Mesenchymal stem cell (in vitro differentiated cells and primary cell): ENCODE measurements around the gene TRAF3IP1.
"Not testable (repeated sequence)": the region's sequence is repeated elsewhere in the genome, so short reads cannot be mapped to it uniquely, and the experiment has no call there.

Experiments
- DNase-seq: peaks from one replicate; pipeline ENCODE4 v3.0.0-alpha.2; 2013
- H2AFZ ChIP-seq: one replicate; pipeline ENCODE4 v1.6.1; 2013; ENCODE audit warnings: low read depth, mild to moderate bottlenecking, control low read depth, inconsistent platforms, low read length, moderate library complexity
- H2AK5ac ChIP-seq: 2 replicates; pipeline ENCODE4 v1.6.1; 2013; ENCODE audit warnings: low read length, moderate library complexity, mild to moderate bottlenecking, inconsistent platforms; ENCODE audit not compliant: severe bottlenecking
- H2BK120ac ChIP-seq: one replicate; pipeline ENCODE4 v1.6.1; 2013; ENCODE audit warnings: low read depth, mild to moderate bottlenecking, inconsistent platforms, low read length, moderate library complexity
- H2BK12ac ChIP-seq, 2 experiments: one replicate each; pipeline ENCODE4 v1.6.1; 2013; ENCODE audit warnings: inconsistent platforms in 2 of 2, low read length in 2 of 2, mild to moderate bottlenecking in 2 of 2, moderate library complexity in 2 of 2, control low read depth in 1 of 2
- H2BK15ac ChIP-seq: one replicate; pipeline ENCODE4 v1.6.1; 2013; ENCODE audit warnings: mild to moderate bottlenecking, low read depth, inconsistent platforms; ENCODE audit not compliant: poor library complexity, severe bottlenecking
- H2BK5ac ChIP-seq: 2 replicates; pipeline ENCODE4 v1.6.1; 2013; ENCODE audit warnings: low read depth, mild to moderate bottlenecking, low read length, control low read depth, inconsistent platforms; ENCODE audit not compliant: poor library complexity, severe bottlenecking
- H3K14ac ChIP-seq, 2 experiments: one replicate each; pipeline ENCODE4 v1.6.1; 2013; ENCODE audit warnings: inconsistent platforms in 2 of 2, low read length in 2 of 2, control low read depth in 1 of 2, mild to moderate bottlenecking in 1 of 2, moderate library complexity in 1 of 2
- H3K18ac ChIP-seq, 2 experiments: one replicate each; pipeline ENCODE4 v1.6.1; 2013; ENCODE audit warnings: inconsistent platforms in 2 of 2, low read length in 2 of 2, control low read depth in 1 of 2, low read depth in 1 of 2, mild to moderate bottlenecking in 1 of 2
- H3K23ac ChIP-seq, 2 experiments: one replicate each; pipeline ENCODE4 v1.6.1; 2013; ENCODE audit warnings: inconsistent platforms in 2 of 2, low read length in 2 of 2, mild to moderate bottlenecking in 2 of 2, moderate library complexity in 2 of 2, control low read depth in 1 of 2
- H3K27ac ChIP-seq: 2 replicates; pipeline ENCODE4 v1.5.1; 2013; ENCODE audit warnings: mild to moderate bottlenecking, moderate library complexity, low read length, control low read depth, inconsistent platforms; ENCODE audit not compliant: poor library complexity, severe bottlenecking
- H3K27me3 ChIP-seq, 2 experiments: 2 replicates each; pipeline versions ENCODE4 v1.6.1 to v1.7.0; 2013; ENCODE audit warnings: low read length in 2 of 2, mild to moderate bottlenecking in 2 of 2, moderate library complexity in 2 of 2, control low read depth in 1 of 2, inconsistent platforms in 1 of 2; ENCODE audit not compliant: control insufficient read depth in 1 of 2, insufficient read depth in 1 of 2
- H3K36me3 ChIP-seq, 2 experiments: 2 replicates each; pipeline versions ENCODE4 v1.6.1 to v1.7.0; 2013; ENCODE audit warnings: low read length in 2 of 2, control low read depth in 1 of 2, inconsistent platforms in 1 of 2, low read depth in 1 of 2, mild to moderate bottlenecking in 1 of 2; ENCODE audit not compliant: insufficient read depth in 2 of 2, control insufficient read depth in 1 of 2
- H3K4ac ChIP-seq, 2 experiments: one replicate each; pipeline ENCODE4 v1.6.1; 2013; ENCODE audit warnings: inconsistent platforms in 2 of 2, low read length in 2 of 2, mild to moderate bottlenecking in 2 of 2, moderate library complexity in 2 of 2, control low read depth in 1 of 2, low read depth in 1 of 2
- H3K4me1 ChIP-seq: 2 replicates; pipeline ENCODE4 v1.6.1; 2013; ENCODE audit warnings: low read depth, low read length, control low read depth; ENCODE audit not compliant: control insufficient read depth, insufficient read depth
- H3K4me2 ChIP-seq: 2 replicates; pipeline ENCODE4 v1.6.1; 2013; ENCODE audit warnings: low read length, mild to moderate bottlenecking, inconsistent platforms; ENCODE audit not compliant: poor library complexity, severe bottlenecking
- H3K4me3 ChIP-seq, 2 experiments: 2 replicates each; pipeline versions ENCODE4 v1.5.1 to v1.7.0; 2013; ENCODE audit warnings: low read length in 2 of 2, mild to moderate bottlenecking in 2 of 2, control low read depth in 1 of 2, low read depth in 1 of 2; ENCODE audit not compliant: insufficient read depth in 1 of 2
- H3K79me1 ChIP-seq: replicated peaks from 2 replicates; pipeline ENCODE4 v1.6.1; 2013; ENCODE audit warnings: mild to moderate bottlenecking, control low read depth, low read length, inconsistent platforms; ENCODE audit not compliant: poor library complexity, severe bottlenecking
- H3K9ac ChIP-seq: 2 replicates; pipeline ENCODE4 v1.7.0; 2013; ENCODE audit warnings: mild to moderate bottlenecking, low read length, moderate library complexity
- H3K9me3 ChIP-seq: 2 replicates; pipeline ENCODE4 v1.7.0; 2013; ENCODE audit warnings: mild to moderate bottlenecking, low read length; ENCODE audit not compliant: control insufficient read depth
- H4K8ac ChIP-seq: one replicate; pipeline ENCODE4 v1.6.1; 2013; ENCODE audit warnings: inconsistent platforms, mild to moderate bottlenecking, low read length, moderate library complexity
- H4K91ac ChIP-seq: one replicate; pipeline ENCODE4 v1.6.1; 2013; ENCODE audit warnings: mild to moderate bottlenecking, low read length, inconsistent platforms
- WGBS: methylation state at CpG from one replicate; pipeline ENCODE4 v1.1.7; 2013; ENCODE audit warnings: mixed read lengths; 5-methylcytosine and 5-hydroxymethylcytosine counted together

TRAF3IP1 gene

GRCh38 chr2:238272156-238272555 lies 48.2 kb upstream of the TRAF3IP1 start:
- Histone ChIP-seq H2BK12ac (no peak overlapping the region), H3K14ac (no peak overlapping the region), H3K4me1 (peaks cover 4% of the 10 kb centered on the region), H2BK120ac (no peak overlapping the region), H3K23ac (no peak overlapping the region), H3K27ac (no peak overlapping the region), H3K27me3 (no peaks in the 10 kb centered on the region), H3K9ac (no peak overlapping the region), H3K79me1 (peaks cover 6% of the 10 kb centered on the region), H2BK15ac (no peak overlapping the region), H3K9me3 (no peaks in the 10 kb centered on the region), H2AK5ac (no peak overlapping the region), H2AFZ (no peak overlapping the region), H3K36me3 (peaks cover 64 to 76% of the 10 kb centered on the region in 2 experiments), H2BK5ac (no peak overlapping the region), H3K4ac (no peak overlapping the region), H4K8ac (no peak overlapping the region), H3K4me3 (no peak overlapping the region), H3K18ac (no peak overlapping the region), H3K4me2 (no peak overlapping the region), H4K91ac (no peak overlapping the region)
- no peak for DNase-seq
- 92% methylated on average over 4 of the region's 4 CpGs for WGBS

- H2AFZ ChIP-seq, H3K27me3 ChIP-seq, H3K4me3 ChIP-seq, H3K18ac ChIP-seq, H3K4ac ChIP-seq, H3K4me1 ChIP-seq, H4K91ac ChIP-seq, H3K9ac ChIP-seq, H3K14ac ChIP-seq, H4K8ac ChIP-seq, H3K4me2 ChIP-seq, H2BK5ac ChIP-seq, H2BK15ac ChIP-seq, DNase-seq, H3K27ac ChIP-seq, H2BK120ac ChIP-seq, H2AK5ac ChIP-seq, H3K9me3 ChIP-seq, H3K23ac ChIP-seq, H2BK12ac ChIP-seq: not testable (repeated sequence)
- Histone ChIP-seq H3K79me1 (peaks cover 11% of the 10 kb centered on the region), H3K36me3 (peaks cover 51 to 66% of the 10 kb centered on the region in 2 experiments)
- 91% methylated on average over 4 of the region's 10 CpGs for WGBS
Measured at GRCh38 chr2:238273433-238273832, 46.9 kb upstream of the TRAF3IP1 start.

- H3K79me1 ChIP-seq, result peaks cover 15% of the 10 kb centered on the region
- H3K18ac ChIP-seq, result no peak overlapping the region
- H3K4me2 ChIP-seq, result no peak overlapping the region
- H2BK15ac ChIP-seq, result no peak overlapping the region
- H3K14ac ChIP-seq, result no peak overlapping the region
- no peak overlapping the region for H2AFZ ChIP-seq
- no peak overlapping the region for H4K91ac ChIP-seq
- no peak overlapping the region for H3K27ac ChIP-seq
- H2BK12ac ChIP-seq, result no peak overlapping the region
- H2AK5ac ChIP-seq, result no peak overlapping the region
- no peak overlapping the region for H3K4ac ChIP-seq
- H3K4me1 ChIP-seq, result peaks cover 8% of the 10 kb centered on the region
- no peaks in the 10 kb centered on the region for H3K9me3 ChIP-seq
- 95% methylated on average over 20 of the region's 20 CpGs for WGBS
- H2BK5ac ChIP-seq, result no peak overlapping the region
- DNase-seq, result no peak
- no peak overlapping the region for H2BK120ac ChIP-seq
- no peak overlapping the region for H3K4me3 ChIP-seq
- no peaks in the 10 kb centered on the region for H3K27me3 ChIP-seq
- no peak overlapping the region for H4K8ac ChIP-seq
- no peak overlapping the region for H3K9ac ChIP-seq
- H3K36me3 ChIP-seq, result peaks cover 49 to 61% of the 10 kb centered on the region in 2 experiments
- no peak overlapping the region for H3K23ac ChIP-seq
Measured at GRCh38 chr2:238274152-238274865, 46.0 kb upstream of the TRAF3IP1 start.

GRCh38 chr2:238277695-238278094 lies 42.6 kb upstream of the TRAF3IP1 start:
- WGBS, result 83% methylated on average over 15 of the region's 15 CpGs

More at GRCh38 chr2:238277695-238278094, 42.6 kb upstream of the TRAF3IP1 start:
- Histone ChIP-seq H2AFZ (no peak overlapping the region), H2AK5ac (no peak overlapping the region), H2BK15ac (no peak overlapping the region), H3K36me3 (peaks cover 29 to 39% of the 10 kb centered on the region in 2 experiments), H2BK12ac (no peak overlapping the region), H4K91ac (no peak overlapping the region), H3K4me3 (no peak overlapping the region), H3K79me1 (peaks cover 30% of the 10 kb centered on the region), H3K23ac (no peak overlapping the region), H2BK120ac (no peak overlapping the region), H3K9me3 (no peaks in the 10 kb centered on the region), H3K18ac (no peak overlapping the region), H2BK5ac (no peak overlapping the region), H3K14ac (no peak overlapping the region), H3K27ac (no peak overlapping the region), H3K4ac (no peak overlapping the region), H3K27me3 (no peaks in the 10 kb centered on the region), H3K4me1 (peaks cover 15% of the 10 kb centered on the region), H4K8ac (no peak overlapping the region), H3K9ac (no peak overlapping the region), H3K4me2 (no peak overlapping the region)
- DNase-seq, result no peak
